Measurements from ENCODE around the gene MIDN.

GRCh38 chr19:1218751-1219567, 29.4 kb upstream of the MIDN start:
- TF ChIP-seq CTCF (IDR thresholded peaks at IDR 0.05; ENCODE audit: low read length) (no peak), EZH2 (optimal IDR thresholded peaks at IDR 0.05; ENCODE audit: low read depth, low read length) (no peak), EZH2phosphoT487 (IDR thresholded peaks at IDR 0.05; ENCODE audit: low read length) (no peak)

All from MM.1S (cell line).